Measurements from ENCODE around the gene GDAP1L1. TPM values are rescaled to one million over a fixed set of nuclear protein-coding genes. Genes with fewer than 3 reads are reported as not detected.

The GDAP1L1 gene
- total RNA-seq, 1 experiment from 2014 or later: not detected

Other genes with a start within 250 kb of the GDAP1L1 start
- 0.24 and 1.8 TPM in 2 replicates for gene JPH2, start 60.1 kb upstream of the GDAP1L1 start, total RNA-seq (2014; rRNA removed; shearing (Covaris generic))
- gene OSER1, start 36.5 kb upstream of the GDAP1L1 start, total RNA-seq (2014; rRNA removed; shearing (Covaris generic)): 39.2 and 39.8 TPM in 2 replicates
- gene FITM2, start 63.9 kb downstream of the GDAP1L1 start, total RNA-seq (2014; rRNA removed; shearing (Covaris generic)): 2.5 and 4.3 TPM in 2 replicates
- gene R3HDML, start 89.7 kb downstream of the GDAP1L1 start, total RNA-seq (2014; rRNA removed; shearing (Covaris generic)): not detected in 2 replicates
- gene HNF4A, start 108.4 kb downstream of the GDAP1L1 start, total RNA-seq (2014; rRNA removed; shearing (Covaris generic)): 0.06 and 0.17 TPM in 2 replicates
- gene TTPAL, start 228.6 kb downstream of the GDAP1L1 start, total RNA-seq (2014; rRNA removed; shearing (Covaris generic)): 4.5 and 6.1 TPM in 2 replicates

Data from G401 (cell line).